Uterus (tissue), 4 donors: ENCODE results near the gene CTNND1. TPM values are rescaled to one million over a fixed set of nuclear protein-coding genes. Genes with fewer than 3 reads are reported as not detected.

Experiments used
- DNase-seq, 2 donors: peaks; one replicate each; pipeline ENCODE4 v3.0.0-alpha.2; 2019 to 2020
- H3K27ac ChIP-seq, 2 donors: fragments of 200-600 bp; sonication (generic); 1 replicate in 1 of 2; 2 replicates in 1 of 2; pipeline ENCODE4 v1.5.1; 2016 to 2018
- H3K27me3 ChIP-seq, 2 donors: fragments of 200-600 bp; sonication (generic); one replicate each; pipeline ENCODE4 v1.5.1; 2018 to 2019; ENCODE audit warnings: control low read depth in 1 of 2
- H3K36me3 ChIP-seq, 2 donors: fragments of 200-600 bp; sonication (generic); one replicate each; pipeline ENCODE4 v1.5.1; 2019; ENCODE audit warnings: control low read depth in 1 of 2
- H3K4me1 ChIP-seq, 2 donors: fragments of 200-600 bp; sonication (generic); one replicate each; pipeline ENCODE4 v1.5.1; 2018 to 2019; ENCODE audit warnings: control low read depth in 1 of 2
- H3K4me3 ChIP-seq, 2 donors: fragments of 200-600 bp; sonication (generic); 1 replicate in 1 of 2; 2 replicates in 1 of 2; pipeline ENCODE4 v1.5.1; 2018 to 2019; ENCODE audit warnings: mild to moderate bottlenecking in 1 of 2
- H3K9me3 ChIP-seq, 2 donors: fragments of 200-600 bp; sonication (generic); one replicate each; pipeline ENCODE4 v1.5.1; 2019; ENCODE audit warnings: control low read depth in 1 of 2
- POLR2A ChIP-seq, 2 donors: fragments of 450-650 bp; IDR thresholded peaks; one replicate each; pipeline ENCODE4 v1.6.1; 2016; ENCODE audit warnings: antibody characterized with exemption in 2 of 2, mild to moderate bottlenecking in 1 of 2, moderate library complexity in 1 of 2
- intact Hi-C: fragments of 100-400 bp; cut with DNase I; formaldehyde crosslinking; loops from one replicate; pipeline ENCODE4 v1.15.1; 2023; ENCODE audit warnings: low total_unique reads
- total RNA-seq, 4 donors: library from RNA; depleted of rRNA in 3 of 4; stranded (reverse); fragments of >200 nt in 3 of 4; gene quantifications; one replicate each; pipeline versions ENCODE4 v1.1.0 to v1.2.4, GENCODE V29; 2014 to 2023
- TF ChIP-seq, protein P1 (sequence below), 4 experiments: fragments of 200-600 bp in 2 of 4; fragments of 450-650 bp in 2 of 4; sonication (generic) in 2 of 4; IDR thresholded peaks; one replicate each; pipeline ENCODE4 v1.5.1; 2016 to 2019; ENCODE audit warnings: antibody characterized with exemption in 4 of 4, mild to moderate bottlenecking in 2 of 4, moderate library complexity in 1 of 4
- donor health status: DM: yes; HTN: yes; CAD: no.

The CTNND1 gene
- total RNA-seq, 4 donors from 2014 or later = 54.1 to 226 (median 166) TPM

DNA sequence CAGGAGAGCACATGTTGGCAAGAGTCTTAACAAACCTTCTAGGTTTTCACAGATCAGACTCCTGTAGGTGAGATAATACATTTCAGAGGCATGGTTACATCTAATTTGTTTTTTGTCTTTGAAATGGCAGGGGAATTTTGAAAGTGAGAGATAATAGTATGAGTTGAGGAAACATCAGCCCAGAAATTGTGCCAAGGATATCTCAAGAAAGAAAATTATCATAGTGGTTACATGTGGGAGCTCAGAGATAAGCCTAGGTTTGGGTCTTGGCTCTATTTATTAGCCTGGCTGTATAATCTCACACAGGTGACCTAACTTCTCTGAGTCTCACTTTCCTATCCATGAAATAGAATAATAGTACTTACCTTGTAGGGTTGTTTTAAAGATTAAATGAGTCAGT lies 10.4 kb upstream of the CTNND1 start:
- TF ChIP-seq, protein P1, sequence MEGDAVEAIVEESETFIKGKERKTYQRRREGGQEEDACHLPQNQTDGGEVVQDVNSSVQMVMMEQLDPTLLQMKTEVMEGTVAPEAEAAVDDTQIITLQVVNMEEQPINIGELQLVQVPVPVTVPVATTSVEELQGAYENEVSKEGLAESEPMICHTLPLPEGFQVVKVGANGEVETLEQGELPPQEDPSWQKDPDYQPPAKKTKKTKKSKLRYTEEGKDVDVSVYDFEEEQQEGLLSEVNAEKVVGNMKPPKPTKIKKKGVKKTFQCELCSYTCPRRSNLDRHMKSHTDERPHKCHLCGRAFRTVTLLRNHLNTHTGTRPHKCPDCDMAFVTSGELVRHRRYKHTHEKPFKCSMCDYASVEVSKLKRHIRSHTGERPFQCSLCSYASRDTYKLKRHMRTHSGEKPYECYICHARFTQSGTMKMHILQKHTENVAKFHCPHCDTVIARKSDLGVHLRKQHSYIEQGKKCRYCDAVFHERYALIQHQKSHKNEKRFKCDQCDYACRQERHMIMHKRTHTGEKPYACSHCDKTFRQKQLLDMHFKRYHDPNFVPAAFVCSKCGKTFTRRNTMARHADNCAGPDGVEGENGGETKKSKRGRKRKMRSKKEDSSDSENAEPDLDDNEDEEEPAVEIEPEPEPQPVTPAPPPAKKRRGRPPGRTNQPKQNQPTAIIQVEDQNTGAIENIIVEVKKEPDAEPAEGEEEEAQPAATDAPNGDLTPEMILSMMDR (IDR thresholded peaks at IDR 0.05) = no peak
- TF ChIP-seq POLR2A (IDR thresholded peaks at IDR 0.05) = no peak
- no peaks in the 10 kb centered on the region for H3K4me1 ChIP-seq
- intact Hi-C loops = no loop called here

DNA sequence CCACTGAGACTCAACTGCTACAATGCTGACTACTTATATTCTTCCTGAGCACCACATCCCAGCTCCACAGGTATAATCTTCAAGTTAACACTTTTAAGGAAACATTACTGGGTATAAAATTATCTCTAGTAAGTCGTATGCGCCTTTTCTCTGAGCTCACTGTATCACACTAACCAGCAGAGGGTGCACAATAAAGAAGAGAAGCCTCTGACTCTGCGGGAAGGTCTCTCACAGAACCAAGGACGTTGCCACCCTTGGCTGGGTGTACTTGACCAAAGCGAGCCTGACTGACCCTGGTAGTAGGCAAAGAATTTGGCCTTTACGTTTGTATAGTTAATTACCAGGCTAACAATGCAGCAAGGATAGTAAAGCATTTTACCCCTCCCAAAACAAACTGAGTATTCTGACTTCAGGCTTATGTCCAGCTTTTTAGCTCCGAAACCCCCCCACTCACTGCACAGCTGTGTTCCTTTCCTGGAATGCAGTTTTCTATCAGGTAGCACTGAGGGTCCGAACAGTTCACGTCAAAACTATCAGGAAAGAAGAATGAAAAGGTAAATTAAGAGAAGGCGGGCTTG lies 9.8 kb upstream of the CTNND1 start, which contains the start of gene BTBD18:
TSS of gene BTBD18 (minus strand) at position 144 of the 578 bp plus-strand sequence. CDS start 631 bp downstream, outside the sequence.
- Histone ChIP-seq H3K27ac (no peak within 1 kb of the TSS), H3K27me3 (no peaks in the 10 kb centered on the region), H3K4me1 (no peaks in the 10 kb centered on the region), H3K36me3 (no peaks in the 10 kb centered on the region), H3K4me3 (no peak within 1 kb of the TSS), H3K9me3 (no peaks in the 10 kb centered on the region)
- intact Hi-C loops = no loop called here
- TF ChIP-seq, protein P1 (IDR thresholded peaks at IDR 0.05) = peak; percentile 5 to 36 (median 20)
- TF ChIP-seq POLR2A (IDR thresholded peaks at IDR 0.05) = no peak
- DNase-seq = no peak

More for the DNA sequence above, 10.4 kb upstream of the CTNND1 start:
- no peak for DNase-seq
- Histone ChIP-seq H3K27me3 (no peaks in the 10 kb centered on the region), H3K4me3 (no peak overlapping the region), H3K36me3 (no peaks in the 10 kb centered on the region), H3K9me3 (no peaks in the 10 kb centered on the region), H3K27ac (no peak overlapping the region)

DNA sequence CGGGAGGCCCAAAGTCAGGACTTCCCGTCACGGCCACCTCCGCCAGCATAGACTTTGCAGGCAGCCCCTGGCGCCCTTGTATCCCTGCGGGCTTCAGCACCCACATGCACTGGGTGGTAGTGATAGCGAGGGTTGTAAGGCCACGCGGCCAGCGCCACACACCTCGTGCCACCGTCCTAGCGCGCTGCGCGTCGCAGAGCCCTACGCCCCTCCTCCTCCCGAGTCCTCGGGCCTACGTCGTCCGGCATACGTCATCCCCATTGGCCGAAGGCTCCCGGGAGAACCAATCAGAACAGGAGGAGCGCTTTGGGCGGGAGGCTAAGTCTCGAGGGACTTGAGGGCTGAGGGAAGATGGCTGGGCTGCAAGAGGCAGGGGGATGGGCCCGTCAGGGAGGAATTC lies 8.6 kb upstream of the CTNND1 start:
- intact Hi-C loops = no loop called here
- no peak for DNase-seq
- Histone ChIP-seq H3K36me3 (no peaks in the 10 kb centered on the region), H3K4me1 (no peaks in the 10 kb centered on the region), H3K9me3 (no peaks in the 10 kb centered on the region), H3K27ac (no peak overlapping the region), H3K4me3 (no peak overlapping the region), H3K27me3 (no peaks in the 10 kb centered on the region)
- TF ChIP-seq, protein P1 (IDR thresholded peaks at IDR 0.05) = no peak
- TF ChIP-seq POLR2A (IDR thresholded peaks at IDR 0.05) = no peak

DNA sequence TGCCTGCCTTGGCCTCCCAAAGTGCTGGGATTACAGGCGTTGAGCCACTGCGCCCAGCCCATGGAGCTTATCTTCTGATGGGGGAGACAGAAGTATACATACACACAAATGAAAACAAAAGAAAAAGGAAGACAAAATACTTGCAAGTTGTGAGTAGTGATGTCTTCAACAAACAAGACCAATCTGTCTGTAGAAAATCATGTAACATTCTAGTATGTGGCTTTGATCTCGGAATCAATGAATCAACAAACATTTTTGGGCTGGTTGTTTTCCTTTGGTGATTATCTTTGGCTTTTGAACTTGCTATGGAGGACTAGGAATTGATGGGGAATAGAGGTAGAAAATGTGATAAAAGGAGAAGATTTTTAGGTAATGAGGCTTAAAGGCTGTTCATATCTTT lies 3.4 kb upstream of the CTNND1 start:
- Histone ChIP-seq H3K4me3 (no peak overlapping the region), H3K27me3 (no peaks in the 10 kb centered on the region), H3K4me1 (no peaks in the 10 kb centered on the region), H3K9me3 (no peaks in the 10 kb centered on the region), H3K36me3 (no peaks in the 10 kb centered on the region), H3K27ac (no peak overlapping the region)
- DNase-seq = no peak
- intact Hi-C loops = no loop called here
- TF ChIP-seq POLR2A (IDR thresholded peaks at IDR 0.05) = no peak
- TF ChIP-seq, protein P1 (IDR thresholded peaks at IDR 0.05) = no peak

DNA sequence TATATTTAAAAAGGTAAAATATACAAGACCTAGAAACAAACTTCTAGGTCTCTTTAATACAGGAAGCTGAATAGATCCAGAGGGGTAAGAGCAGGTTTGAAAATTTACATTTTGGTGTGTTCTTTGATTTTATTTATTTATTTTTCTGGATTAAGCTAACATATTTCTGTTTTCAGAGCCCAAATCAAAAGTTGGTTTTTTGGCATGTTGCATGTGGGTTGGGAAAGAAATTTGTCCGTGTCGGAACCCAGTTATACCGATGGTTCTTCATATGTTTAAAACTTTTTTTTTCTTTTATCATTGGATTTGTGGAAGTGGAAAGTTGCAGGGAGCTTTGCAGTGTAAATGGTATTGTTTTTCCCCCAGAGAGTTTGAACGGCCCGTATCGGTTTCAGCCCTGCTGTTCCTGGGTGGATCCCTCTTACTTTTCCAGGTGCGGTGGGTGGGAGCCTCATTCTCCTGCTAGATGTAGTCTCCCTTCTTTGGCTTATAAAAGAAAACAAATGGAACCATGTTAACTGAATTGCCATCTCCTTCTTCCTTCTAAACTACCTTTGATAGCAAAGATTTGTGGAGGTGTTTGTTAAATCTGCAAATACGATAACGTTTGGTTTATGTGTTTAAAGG lies 746 bp downstream of the CTNND1 start:
- Histone ChIP-seq H3K4me1 (peaks cover 0 to 4% of the 10 kb centered on the region in 2 donors), H3K27ac (peak overlapping the region; percentile 91 to 97), H3K27me3 (no peaks in the 10 kb centered on the region), H3K9me3 (no peaks in the 10 kb centered on the region), H3K4me3 (peak overlapping the region; percentile 64 to 67), H3K36me3 (no peaks in the 10 kb centered on the region)
- peak in 1 of 2 donors; percentile 24 for DNase-seq
- no peak for TF ChIP-seq POLR2A (IDR thresholded peaks at IDR 0.05)
- TF ChIP-seq, protein P1 (IDR thresholded peaks at IDR 0.05) = no peak
- intact Hi-C loops = no loop called here
